ENCODE measurements around the gene NAA15.
"Not testable (repeated sequence)": the region's sequence is repeated elsewhere in the genome, so short reads cannot be mapped to it uniquely, and the experiment has no call there.

DNA sequence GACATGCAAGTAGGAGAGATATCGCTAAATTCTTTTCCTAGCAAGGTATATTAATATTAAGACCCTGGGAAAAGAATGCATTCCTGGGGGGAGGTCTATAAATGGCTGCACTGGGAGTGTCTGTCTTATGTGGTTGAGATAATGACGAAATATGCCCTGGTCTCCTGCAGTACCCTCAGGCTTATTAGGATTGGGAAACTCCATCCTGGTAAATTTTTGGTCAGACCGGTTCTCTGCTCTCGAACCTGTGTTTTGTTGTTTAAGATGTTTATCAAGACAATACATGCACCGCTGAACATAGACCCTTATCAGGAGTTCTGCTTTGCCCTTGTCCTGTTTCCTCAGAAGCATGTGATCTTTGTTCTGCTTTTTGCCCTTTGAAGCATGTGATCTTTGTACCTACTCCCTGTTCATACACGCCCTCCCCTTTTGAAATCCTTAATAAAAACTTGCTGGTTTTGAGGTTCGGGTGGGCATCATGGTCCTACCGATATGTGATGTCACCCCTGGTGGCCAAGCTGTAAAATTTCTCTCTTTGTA, 113.4 kb downstream of the NAA15 start:
- TF ChIP-seq POLR2A, POLR2AphosphoS5 (IDR thresholded peaks at IDR 0.05; ENCODE audit: low read depth, low read length): not testable (repeated sequence)
